ENCODE measurements around the gene MRPS11.

The MRPS11 gene

DNA sequence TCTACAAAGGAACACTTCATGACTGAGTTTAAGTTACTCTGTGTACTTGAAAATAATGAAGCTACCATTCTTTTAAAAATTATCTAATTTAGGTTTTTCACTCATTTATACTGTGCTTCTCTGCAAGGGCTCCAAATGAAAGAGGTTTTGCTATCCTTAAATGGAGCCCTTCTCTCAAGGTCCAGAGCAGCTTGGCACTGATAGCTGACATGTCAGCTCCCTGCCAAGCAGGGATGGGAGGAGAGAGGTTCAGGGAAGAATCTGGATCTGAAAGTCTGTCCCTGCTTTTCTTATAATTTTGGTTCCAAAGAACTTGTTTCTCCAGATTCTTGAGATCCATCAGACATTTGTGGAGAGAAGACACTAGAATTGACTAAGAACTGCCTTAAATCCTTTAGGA is 39.1 kb downstream of the MRPS11 start:
- TF ChIP-seq, protein P1, sequence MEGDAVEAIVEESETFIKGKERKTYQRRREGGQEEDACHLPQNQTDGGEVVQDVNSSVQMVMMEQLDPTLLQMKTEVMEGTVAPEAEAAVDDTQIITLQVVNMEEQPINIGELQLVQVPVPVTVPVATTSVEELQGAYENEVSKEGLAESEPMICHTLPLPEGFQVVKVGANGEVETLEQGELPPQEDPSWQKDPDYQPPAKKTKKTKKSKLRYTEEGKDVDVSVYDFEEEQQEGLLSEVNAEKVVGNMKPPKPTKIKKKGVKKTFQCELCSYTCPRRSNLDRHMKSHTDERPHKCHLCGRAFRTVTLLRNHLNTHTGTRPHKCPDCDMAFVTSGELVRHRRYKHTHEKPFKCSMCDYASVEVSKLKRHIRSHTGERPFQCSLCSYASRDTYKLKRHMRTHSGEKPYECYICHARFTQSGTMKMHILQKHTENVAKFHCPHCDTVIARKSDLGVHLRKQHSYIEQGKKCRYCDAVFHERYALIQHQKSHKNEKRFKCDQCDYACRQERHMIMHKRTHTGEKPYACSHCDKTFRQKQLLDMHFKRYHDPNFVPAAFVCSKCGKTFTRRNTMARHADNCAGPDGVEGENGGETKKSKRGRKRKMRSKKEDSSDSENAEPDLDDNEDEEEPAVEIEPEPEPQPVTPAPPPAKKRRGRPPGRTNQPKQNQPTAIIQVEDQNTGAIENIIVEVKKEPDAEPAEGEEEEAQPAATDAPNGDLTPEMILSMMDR (conservative IDR thresholded peaks at IDR 0.05; ENCODE audit: low read depth, low read length): no peak
- no peak overlapping the region for H3K4me3 ChIP-seq (ENCODE audit: low read length)
- no peak for DNase-seq (ENCODE audit: low read depth)

DNA sequence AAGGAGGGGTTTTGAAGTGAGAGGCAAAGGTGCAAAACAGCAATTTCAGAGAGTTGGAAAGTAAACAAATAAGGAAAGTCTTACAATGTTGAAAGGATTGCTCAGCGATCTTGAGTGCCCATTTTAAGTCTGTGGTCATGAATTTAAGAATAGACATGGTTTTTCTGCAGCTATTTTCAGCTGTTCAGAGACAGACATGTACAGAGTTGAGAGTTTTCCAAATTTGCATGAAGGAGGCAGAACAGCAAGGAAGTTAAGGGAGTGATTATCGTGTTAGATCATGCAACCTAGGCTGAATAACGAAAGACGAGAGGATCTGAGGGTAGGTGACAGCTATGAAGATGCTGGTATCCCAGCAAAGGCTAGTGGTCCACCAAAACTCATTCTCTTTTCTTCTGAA is 41.8 kb downstream of the MRPS11 start:
- no peak overlapping the region for H3K4me3 ChIP-seq (ENCODE audit: low read length)
- TF ChIP-seq, protein P1 (conservative IDR thresholded peaks at IDR 0.05; ENCODE audit: low read depth, low read length): no peak
- DNase-seq (ENCODE audit: low read depth): no peak

DNA sequence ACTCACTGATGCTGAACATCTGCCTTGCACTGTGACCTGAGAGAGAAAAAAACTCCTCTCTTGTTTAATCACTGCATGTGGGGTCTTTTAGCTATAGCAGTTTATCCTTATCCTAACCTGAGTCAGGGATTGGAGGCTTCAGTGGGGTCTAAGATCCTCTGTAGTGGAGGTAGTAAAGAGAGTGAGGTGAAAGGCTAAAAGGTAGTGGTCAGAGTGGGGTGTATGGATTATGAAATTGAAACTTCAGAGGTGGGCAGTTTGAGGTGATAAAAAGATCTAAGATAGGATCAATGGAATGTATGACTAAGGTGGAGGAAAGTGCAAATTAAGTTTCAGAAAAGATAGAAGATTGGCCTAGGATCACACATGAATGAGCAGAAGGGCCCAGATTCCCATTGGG is 42.5 kb downstream of the MRPS11 start:
- no peak overlapping the region for H3K4me3 ChIP-seq (ENCODE audit: low read length)
- no peak for DNase-seq (ENCODE audit: low read depth)
- TF ChIP-seq, protein P1 (conservative IDR thresholded peaks at IDR 0.05; ENCODE audit: low read depth, low read length): no peak

DNA sequence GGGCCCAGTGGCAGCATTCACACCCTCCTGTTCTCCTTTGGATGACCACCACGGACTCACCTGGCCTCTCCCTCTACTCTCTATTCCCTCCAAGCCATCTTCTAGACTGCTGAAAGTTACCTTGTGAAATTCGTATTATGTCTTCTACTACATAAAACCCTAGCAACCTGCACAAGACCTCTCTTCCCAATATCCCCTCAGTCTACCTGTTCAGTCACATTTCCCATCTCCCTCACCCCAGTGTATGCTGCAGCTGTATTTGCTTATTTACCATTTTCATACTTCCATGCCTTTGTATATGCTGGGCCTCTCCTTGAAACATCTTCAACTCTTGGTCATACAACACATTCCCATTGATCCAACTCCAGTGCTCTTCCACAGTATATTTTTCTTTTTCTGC is 43.7 kb downstream of the MRPS11 start:
- H3K4me3 ChIP-seq (ENCODE audit: low read length): no peak overlapping the region
- no peak for DNase-seq (ENCODE audit: low read depth)
- TF ChIP-seq, protein P1 (conservative IDR thresholded peaks at IDR 0.05; ENCODE audit: low read depth, low read length): no peak

DNA sequence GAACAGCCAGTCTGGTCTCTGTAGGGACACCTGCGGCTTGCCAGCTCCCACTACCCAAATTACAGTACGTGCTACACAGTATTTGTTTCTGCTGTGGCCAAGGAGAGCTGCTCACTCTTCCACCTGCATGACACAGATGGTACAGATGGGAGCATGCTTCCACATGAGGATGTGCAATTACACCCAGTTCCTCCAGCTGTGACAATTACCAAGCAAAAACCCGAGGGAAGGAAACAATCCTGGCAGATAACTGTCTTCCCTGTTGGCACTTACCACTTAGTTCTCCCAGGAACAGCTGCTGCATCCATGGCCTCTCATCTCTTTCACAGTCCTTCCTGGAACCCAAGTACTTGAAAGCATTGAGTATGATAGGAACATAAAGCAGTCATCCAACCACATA is 44.6 kb downstream of the MRPS11 start:
- no peak for DNase-seq (ENCODE audit: low read depth)
- TF ChIP-seq, protein P1 (conservative IDR thresholded peaks at IDR 0.05; ENCODE audit: low read depth, low read length): no peak

DNA sequence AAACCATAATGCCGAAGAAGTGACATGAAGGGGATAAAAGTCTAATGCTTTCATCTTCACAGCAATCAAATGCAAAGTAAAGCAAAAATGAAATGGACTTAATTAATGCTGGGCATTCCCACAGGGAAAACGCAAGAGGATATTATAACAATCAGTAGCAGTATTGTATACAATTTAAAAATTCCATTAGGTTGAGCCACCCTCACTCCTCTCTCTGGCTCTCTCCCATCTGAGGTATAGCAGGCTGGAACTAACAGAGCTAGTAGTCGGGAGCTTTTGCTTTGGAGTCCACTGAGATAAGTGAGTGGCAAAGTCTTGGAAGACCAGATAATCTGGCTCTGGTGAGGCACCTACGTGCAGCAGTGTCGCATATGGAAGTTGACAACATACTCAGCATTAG is 45.1 kb downstream of the MRPS11 start:
- DNase-seq (ENCODE audit: low read depth): no peak
- no peak overlapping the region for H3K4me3 ChIP-seq (ENCODE audit: low read length)
- TF ChIP-seq, protein P1 (conservative IDR thresholded peaks at IDR 0.05; ENCODE audit: low read depth, low read length): no peak

More for the DNA sequence above, 44.6 kb downstream of the MRPS11 start:
- H3K4me3 ChIP-seq (ENCODE audit: low read length): no peak overlapping the region

DNA sequence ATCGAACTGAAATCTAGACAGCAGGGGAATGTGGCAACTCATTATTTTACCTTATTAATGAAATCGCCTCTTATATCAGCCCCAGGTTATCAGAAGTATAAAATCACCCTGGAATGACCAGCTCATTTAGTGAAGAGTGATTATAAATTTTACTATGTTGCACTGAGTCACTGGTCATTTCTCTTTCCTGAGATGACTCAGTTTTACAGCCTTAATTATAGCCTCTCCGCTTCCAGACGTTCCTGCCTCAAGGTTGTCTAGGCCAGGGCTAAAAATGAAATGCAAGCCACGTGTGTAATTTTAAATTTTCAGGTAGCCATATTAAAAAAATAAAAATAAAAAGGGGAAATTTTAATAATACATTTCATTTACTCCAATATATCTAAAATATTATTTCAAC is 45.7 kb downstream of the MRPS11 start:
- DNase-seq (ENCODE audit: low read depth): no peak
- TF ChIP-seq, protein P1 (conservative IDR thresholded peaks at IDR 0.05; ENCODE audit: low read depth, low read length): no peak
- H3K4me3 ChIP-seq (ENCODE audit: low read length): no peak overlapping the region

Measured in retinal pigment epithelial cell (primary cell).